GM19035 (cell line): ENCODE results near the gene KLK1.

ENCODE experiments used
- ATAC-seq: cut with Tn5 transposase; IDR thresholded peaks from one replicate; pipeline ENCODE4 v1.9.1; 2021; ENCODE audit not compliant: unreplicated experiment

Gene KLK1

DNA sequence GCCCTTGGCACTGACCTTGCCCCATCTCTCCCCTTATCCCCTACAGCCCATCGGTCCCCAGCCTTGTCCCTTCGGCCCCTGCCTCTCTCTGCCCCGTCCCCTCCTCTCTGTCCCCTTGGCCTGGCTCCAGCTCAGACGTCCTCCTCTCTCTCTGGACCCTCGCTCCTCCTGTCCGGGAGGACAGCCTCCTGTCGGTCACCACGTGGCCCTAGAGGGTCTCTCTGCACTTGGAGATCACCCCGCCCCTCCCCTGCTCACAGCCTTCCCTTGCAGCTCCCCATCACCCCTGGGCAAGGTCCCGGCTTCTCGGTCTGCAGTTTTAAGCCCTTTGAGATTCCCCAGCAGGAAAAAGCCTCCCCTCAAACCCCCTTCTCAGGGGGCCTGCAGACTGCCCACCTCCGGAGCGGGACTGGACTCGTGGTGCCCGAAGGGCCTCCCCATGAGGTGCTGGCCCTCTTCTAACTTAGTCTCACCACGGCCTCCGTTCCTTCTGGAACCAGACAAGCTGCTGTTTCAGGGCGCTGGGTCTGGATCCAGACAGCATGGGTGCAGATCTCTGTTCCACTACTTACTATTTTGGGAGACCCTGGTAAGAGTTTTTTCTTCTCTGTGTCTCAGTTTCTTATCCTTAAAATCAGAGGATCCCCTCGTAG is 13.1 kb upstream of the KLK1 start:
- no peak for ATAC-seq

GRCh38 chr19:50835785-50836542 is 12.4 kb upstream of the KLK1 start:
- peak; percentile 77 for ATAC-seq

GRCh38 chr19:50835103-50835784 is 11.7 kb upstream of the KLK1 start:
- ATAC-seq: no peak

- ATAC-seq: no peak
Measured at GRCh38 chr19:50833802-50834167, 10.2 kb upstream of the KLK1 start.

DNA sequence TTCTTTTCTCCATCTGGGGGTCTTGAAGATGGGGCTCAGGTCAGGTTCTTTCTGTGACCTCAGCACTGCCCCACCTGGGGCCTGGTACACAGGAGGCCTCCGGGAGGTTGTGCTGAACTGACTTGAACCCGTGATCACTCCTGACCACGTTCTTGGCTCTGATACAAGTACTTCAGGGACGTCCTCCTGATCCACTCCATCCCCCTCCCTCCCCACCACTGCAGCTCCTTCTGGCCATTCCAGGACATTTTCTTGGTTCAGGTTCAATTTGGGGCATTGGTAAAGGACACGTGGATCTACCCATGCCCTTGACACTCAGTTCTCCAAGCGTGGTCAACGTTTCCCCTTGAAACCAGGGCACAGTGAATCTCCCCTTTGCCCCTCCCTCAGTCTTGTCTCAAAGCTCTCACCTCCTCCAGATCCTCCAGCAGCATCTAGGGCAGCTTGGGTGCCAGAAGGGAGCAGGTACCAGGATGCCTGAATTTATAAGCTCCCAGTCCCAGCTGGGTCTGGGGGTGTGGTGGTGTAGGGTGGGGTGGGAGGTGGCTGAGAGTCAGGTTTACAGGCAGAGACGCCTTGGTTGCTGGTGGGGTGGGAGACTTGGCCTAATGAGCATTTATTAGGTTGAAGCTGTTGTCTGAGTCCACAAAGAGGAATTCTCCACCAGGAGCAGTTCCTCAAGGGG is 9.7 kb upstream of the KLK1 start, which contains the start of gene KLK15:
TSS of gene KLK15 (minus strand) at position 458 of the 685 bp plus-strand sequence. CDS start 2,082 bp downstream, outside the sequence.
- no peak for ATAC-seq

GRCh38 chr19:50832666-50833065 is 9.1 kb upstream of the KLK1 start:
- no peak for ATAC-seq

- ATAC-seq: no peak
Measured at GRCh38 chr19:50831026-50831396, 7.4 kb upstream of the KLK1 start.

GRCh38 chr19:50830266-50831025 is 6.9 kb upstream of the KLK1 start:
- ATAC-seq: no peak

DNA sequence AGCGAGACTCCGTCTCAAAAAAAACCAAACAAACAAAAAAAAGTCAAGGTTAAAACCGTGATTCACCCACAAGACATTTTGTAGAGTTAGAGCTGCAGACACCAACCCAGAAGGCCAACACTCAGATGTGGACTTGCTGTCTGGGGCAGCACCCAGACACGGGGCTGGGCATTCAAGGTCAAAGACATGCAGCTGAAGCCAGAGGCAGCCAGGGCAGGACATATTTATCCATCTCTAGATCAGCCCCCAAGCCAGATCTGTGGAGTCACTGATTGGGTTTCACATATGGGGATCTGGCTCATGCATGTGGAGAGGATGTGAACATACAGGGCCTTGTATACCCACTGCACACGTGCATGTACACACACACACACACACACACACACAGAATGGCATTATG is 6.2 kb upstream of the KLK1 start:
- ATAC-seq: no peak

DNA sequence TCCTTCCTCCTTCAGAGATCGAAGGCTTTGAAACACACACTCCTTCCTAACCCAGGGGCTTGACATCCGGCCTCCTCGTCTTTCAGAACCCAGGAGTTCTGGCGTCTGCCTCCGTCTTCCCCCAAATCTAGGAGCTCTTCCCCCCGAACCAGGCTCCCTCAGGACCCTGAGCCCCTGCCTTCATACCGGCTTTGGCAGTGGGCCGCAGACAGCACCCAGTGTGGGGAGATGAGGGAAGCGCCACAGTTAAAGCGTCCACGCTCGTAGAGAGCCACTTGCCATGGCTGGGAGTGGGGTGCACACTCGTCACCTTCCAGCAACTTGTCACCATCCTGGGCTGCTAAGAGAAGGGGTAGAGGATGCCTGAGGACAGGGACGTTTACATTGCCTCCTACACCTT is 3.9 kb upstream of the KLK1 start:
- no peak for ATAC-seq

- no peak for ATAC-seq
Measured at GRCh38 chr19:50826492-50827240, 3.1 kb upstream of the KLK1 start.

- no peak for ATAC-seq
Measured at GRCh38 chr19:50822661-50823208, 852 bp downstream of the KLK1 start.

GRCh38 chr19:50821622-50822021 is 2.0 kb downstream of the KLK1 start:
- ATAC-seq: no peak

- ATAC-seq: no peak
Measured at GRCh38 chr19:50821248-50821612, 2.4 kb downstream of the KLK1 start.

DNA sequence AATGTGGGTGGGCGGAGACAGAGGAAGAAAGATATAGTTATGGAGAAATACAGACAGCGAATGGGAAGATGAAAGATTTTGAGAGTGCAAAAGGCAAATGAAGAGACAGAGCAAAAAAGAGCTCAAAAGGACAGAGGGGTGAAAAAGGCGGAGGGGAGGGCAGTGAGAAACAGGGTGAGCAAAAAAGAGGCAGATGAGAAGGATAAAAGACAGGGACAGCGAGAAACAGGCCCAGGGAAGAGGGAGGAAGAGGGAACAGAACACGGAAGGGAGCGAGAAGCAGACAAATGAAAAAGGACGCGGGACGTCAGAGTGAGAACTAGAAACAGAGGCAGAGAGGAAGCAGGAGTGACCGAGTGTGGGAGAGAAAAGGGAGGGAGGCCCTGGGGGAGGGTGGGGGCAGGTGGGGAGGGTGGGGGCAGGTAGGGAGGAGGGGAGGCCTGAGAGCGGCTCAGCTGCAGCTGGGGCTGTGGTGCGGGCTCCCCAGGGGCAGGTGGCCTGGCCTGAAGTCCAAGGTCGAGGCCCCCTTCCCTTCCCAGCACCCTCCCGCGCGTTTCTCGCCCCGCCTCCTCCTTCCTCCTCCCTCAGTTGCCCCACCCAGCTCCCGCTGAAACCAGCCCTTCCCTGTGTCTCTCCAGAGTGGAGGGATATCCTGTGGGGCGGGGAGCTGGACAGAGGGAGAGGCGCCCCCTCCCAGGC is 2.9 kb downstream of the KLK1 start:
- no peak for ATAC-seq

GRCh38 chr19:50820086-50820485 is 3.5 kb downstream of the KLK1 start:
- no peak for ATAC-seq

DNA sequence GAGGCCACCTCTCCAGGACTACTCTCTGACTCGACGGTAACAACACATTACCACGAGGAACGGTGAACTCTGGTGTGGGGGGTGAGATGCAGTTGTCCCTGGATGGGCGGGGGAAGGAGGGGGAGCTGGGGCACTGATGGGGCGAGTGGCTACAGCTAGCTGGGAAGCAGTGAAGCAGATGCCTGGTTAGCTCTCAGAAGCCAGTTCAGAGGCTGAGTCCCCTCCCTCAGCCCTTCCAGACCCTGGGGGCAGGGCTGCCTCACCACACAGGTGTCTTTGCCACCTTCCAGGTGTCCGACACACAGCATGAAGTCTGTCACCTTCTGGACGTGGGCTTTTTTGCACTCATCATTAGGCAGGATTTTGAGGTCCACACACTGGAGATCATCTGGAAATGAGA is 4.0 kb downstream of the KLK1 start:
- ATAC-seq: no peak

- no peak for ATAC-seq
Measured at GRCh38 chr19:50818859-50819472, 4.6 kb downstream of the KLK1 start.
